OCI-LY3 (cell line): Measurements from ENCODE around the gene FILIP1L.
A peak's percentile ranks its signal among the peaks of the same experiment; 100 is the strongest.

Experiments used
- H2AFZ ChIP-seq: fragments of 200-600, 300-600 bp; shearing (Covaris generic); 2 replicates; pipeline ENCODE4 v1.6.0; 2014; ENCODE audit warnings: antibody characterized with exemption, low read depth, low read length
- H3K27ac ChIP-seq: fragments of 200-600, 300-600 bp; sonication (generic); 2 replicates; pipeline ENCODE4 v1.5.1; 2014; ENCODE audit warnings: mild to moderate bottlenecking, low read length, moderate library complexity, mixed read lengths
- H3K27me3 ChIP-seq: fragments of 200-600, 300-600 bp; sonication (generic); 2 replicates; pipeline ENCODE4 v1.6.1; 2014; ENCODE audit warnings: low read depth, low read length, mixed read lengths
- H3K36me3 ChIP-seq: fragments of 200-600, 300-600 bp; sonication (generic); replicated peaks from 2 replicates; pipeline ENCODE3; 2014; ENCODE audit warnings: low read depth, low read length, mixed read lengths
- H3K4me1 ChIP-seq: fragments of 300-600, 200-600 bp; sonication (generic); 2 replicates; pipeline ENCODE4 v1.6.1; 2014; ENCODE audit warnings: low read length, mixed read lengths
- H3K4me2 ChIP-seq: fragments of 200-600, 300-600 bp; sonication (generic); 2 replicates; pipeline ENCODE4 v1.6.1; 2014; ENCODE audit warnings: low read length, mixed read lengths
- H3K4me3 ChIP-seq: fragments of 300-600, 200-600 bp; sonication (generic); 2 replicates; pipeline ENCODE4 v1.5.1; 2014; ENCODE audit warnings: antibody characterized with exemption, mild to moderate bottlenecking, low read length, moderate library complexity
- H3K79me2 ChIP-seq: fragments of 300-600, 200-600 bp; shearing (Covaris generic); 2 replicates; pipeline ENCODE4 v1.6.1; 2014; ENCODE audit warnings: mild to moderate bottlenecking, low read length, mixed read lengths
- H3K9ac ChIP-seq: fragments of 300-600, 200-600 bp; shearing (Covaris generic); 2 replicates; pipeline ENCODE4 v1.6.0; 2014; ENCODE audit warnings: mild to moderate bottlenecking, low read length, moderate library complexity
- H3K9me3 ChIP-seq: fragments of 200-600, 300-600 bp; shearing (Covaris generic); 2 replicates; pipeline ENCODE4 v1.6.1; 2014; ENCODE audit warnings: low read length, mixed read lengths; ENCODE audit not compliant: insufficient read depth
- H4K20me1 ChIP-seq: fragments of 200-600, 300-600 bp; sonication (generic); 2 replicates; pipeline ENCODE4 v1.6.1; 2016; ENCODE audit warnings: low read length, mixed read lengths; ENCODE audit not compliant: insufficient read depth
- CTCF ChIP-seq: fragments of 200-600, 300-600 bp; sonication (generic); IDR thresholded peaks from 2 replicates; pipeline ENCODE4 v1.5.1; 2014; ENCODE audit warnings: antibody characterized with exemption, low read length, low read depth
- EZH2phosphoT487 ChIP-seq: fragments of 200-600 bp; shearing (Covaris generic); IDR thresholded peaks from 2 replicates; pipeline ENCODE4 v1.6.1; 2018; ENCODE audit warnings: antibody characterized with exemption, mixed run types, low read depth

FILIP1L gene

GRCh38 chr3:99879275-99879674 is 235.0 kb downstream of the FILIP1L start:
- Histone ChIP-seq H2AFZ (no peak overlapping the region), H3K9me3 (no peaks in the 10 kb centered on the region), H3K27me3 (no peaks in the 10 kb centered on the region), H3K9ac (no peak overlapping the region), H3K27ac (no peak overlapping the region), H4K20me1 (no peaks in the 10 kb centered on the region; the same call in 1 of the 2 replicates), H3K79me2 (peaks cover 2% of the 10 kb centered on the region; the same call in 1 of the 2 replicates), H3K4me1 (peaks cover 23% of the 10 kb centered on the region), H3K4me2 (no peak overlapping the region), H3K4me3 (no peak overlapping the region), H3K36me3 (no peaks in the 10 kb centered on the region)
- no peak for TF ChIP-seq CTCF
- no peak for TF ChIP-seq EZH2phosphoT487

- H4K20me1 ChIP-seq = no peaks in the 10 kb centered on the region; the same call in 1 of the 2 replicates
- peaks cover 23% of the 10 kb centered on the region for H3K4me1 ChIP-seq
- no peaks in the 10 kb centered on the region for H3K36me3 ChIP-seq
- H3K9ac ChIP-seq = no peak overlapping the region
- H2AFZ ChIP-seq = no peak overlapping the region
- no peaks in the 10 kb centered on the region for H3K27me3 ChIP-seq
- no peaks in the 10 kb centered on the region for H3K9me3 ChIP-seq
- H3K27ac ChIP-seq = no peak overlapping the region
- TF ChIP-seq EZH2phosphoT487 = no peak
- TF ChIP-seq CTCF = no peak
- H3K79me2 ChIP-seq = no peaks in the 10 kb centered on the region; the same call in 1 of the 2 replicates
- H3K4me2 ChIP-seq = no peak overlapping the region
- no peak overlapping the region for H3K4me3 ChIP-seq
Measured at GRCh38 chr3:99878005-99878404, 236.3 kb downstream of the FILIP1L start.

GRCh38 chr3:99877031-99877579 is 237.2 kb downstream of the FILIP1L start:
- TF ChIP-seq EZH2phosphoT487 = no peak
- TF ChIP-seq CTCF = no peak
- Histone ChIP-seq H2AFZ (no peak overlapping the region), H3K4me1 (peaks cover 28% of the 10 kb centered on the region), H3K9me3 (no peaks in the 10 kb centered on the region), H3K4me3 (no peak overlapping the region), H3K9ac (no peak overlapping the region), H4K20me1 (no peaks in the 10 kb centered on the region; the same call in 1 of the 2 replicates), H3K27ac (no peak overlapping the region), H3K36me3 (no peaks in the 10 kb centered on the region), H3K79me2 (no peaks in the 10 kb centered on the region; the same call in 1 of the 2 replicates), H3K4me2 (no peak overlapping the region), H3K27me3 (no peaks in the 10 kb centered on the region)

GRCh38 chr3:99875929-99876841 is 238.1 kb downstream of the FILIP1L start:
- Histone ChIP-seq H4K20me1 (peaks cover 4% of the 10 kb centered on the region; the same call in 1 of the 2 replicates), H3K9ac (peak overlapping the region; percentile 75), H3K36me3 (no peaks in the 10 kb centered on the region), H3K27me3 (no peaks in the 10 kb centered on the region), H3K27ac (no peak overlapping the region), H3K4me2 (peak overlapping the region; percentile 98), H3K9me3 (no peaks in the 10 kb centered on the region), H3K4me1 (peaks cover 27% of the 10 kb centered on the region), H3K4me3 (peak overlapping the region; percentile 95), H2AFZ (peak overlapping the region; percentile 79), H3K79me2 (no peaks in the 10 kb centered on the region; the same call in 1 of the 2 replicates)
- TF ChIP-seq CTCF = peak; percentile 19; the same call in 1 of the 2 replicates
- TF ChIP-seq EZH2phosphoT487 = no peak
